Mononuclear cell (primary cell): Measurements from ENCODE around the gene R3HDM2. TPM values are rescaled to one million over a fixed set of nuclear protein-coding genes. Genes with fewer than 3 reads are reported as not detected.
"Not testable (repeated sequence)": the region's sequence is repeated elsewhere in the genome, so short reads cannot be mapped to it uniquely, and the experiment has no call there.

Experiments
- H3K27me3 ChIP-seq: 2 replicates; pipeline ENCODE4 v1.6.0; 2011; ENCODE audit warnings: low read length, control low read depth; ENCODE audit not compliant: insufficient read depth
- H3K4me1 ChIP-seq: 2 replicates; pipeline ENCODE4 v1.5.1; 2011; ENCODE audit warnings: mild to moderate bottlenecking, low read length, control low read depth; ENCODE audit not compliant: insufficient read depth
- H3K4me3 ChIP-seq: 2 replicates; pipeline ENCODE4 v1.5.1; 2011; ENCODE audit warnings: mild to moderate bottlenecking, low read length, moderate library complexity
- H3K9me3 ChIP-seq: 2 replicates; pipeline ENCODE4 v1.5.1; 2011; ENCODE audit warnings: low read depth, mild to moderate bottlenecking, control low read depth, low read length
- total RNA-seq: library from RNA; depleted of rRNA; stranded (reverse); fragments of >200 nt; gene quantifications from one replicate; pipeline ENCODE4 v1.2.3, GENCODE V29; 2012

The R3HDM2 gene
- total RNA-seq, 1 donor, result 31.3 TPM

GRCh38 chr12:57330992-57331391, 99.9 kb downstream of the R3HDM2 start:
- no peak overlapping the region for H3K4me3 ChIP-seq

GRCh38 chr12:57329219-57329618, 101.6 kb downstream of the R3HDM2 start:
- Histone ChIP-seq H3K4me1 (peaks cover 8% of the 10 kb centered on the region), H3K9me3 (no peaks in the 10 kb centered on the region), H3K4me3 (no peak overlapping the region), H3K27me3 (no peaks in the 10 kb centered on the region)

More at GRCh38 chr12:57330992-57331391, 99.9 kb downstream of the R3HDM2 start:
- Histone ChIP-seq H3K27me3 (no peaks in the 10 kb centered on the region), H3K9me3 (no peaks in the 10 kb centered on the region), H3K4me1 (peaks cover 8% of the 10 kb centered on the region)

DNA sequence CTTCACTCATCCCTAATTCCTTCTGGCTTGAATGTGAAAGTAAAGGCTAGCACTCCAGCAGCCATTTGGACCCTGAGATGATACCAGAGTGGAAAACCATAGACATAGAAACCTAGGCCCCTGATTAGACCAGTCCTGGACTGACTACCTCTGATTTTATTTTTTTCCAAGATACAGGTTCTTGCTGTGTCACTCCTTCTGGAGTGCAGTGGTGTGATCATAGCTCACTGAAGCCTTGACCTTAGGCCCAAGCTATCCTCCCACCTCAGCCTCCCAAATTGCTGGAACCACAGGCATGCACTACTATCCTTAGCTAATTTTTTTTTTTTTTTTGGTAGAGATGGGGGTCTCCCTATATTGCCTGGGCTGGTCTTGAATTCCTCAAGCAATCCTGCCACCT, 105.4 kb downstream of the R3HDM2 start:
- Histone ChIP-seq H3K9me3 (no peaks in the 10 kb centered on the region), H3K27me3 (no peaks in the 10 kb centered on the region), H3K4me1 (no peaks in the 10 kb centered on the region), H3K4me3 (no peak overlapping the region)

GRCh38 chr12:57323416-57323815, 107.4 kb downstream of the R3HDM2 start:
- Histone ChIP-seq H3K4me1 (no peaks in the 10 kb centered on the region), H3K9me3 (no peaks in the 10 kb centered on the region), H3K27me3 (no peaks in the 10 kb centered on the region), H3K4me3 (no peak overlapping the region)

DNA sequence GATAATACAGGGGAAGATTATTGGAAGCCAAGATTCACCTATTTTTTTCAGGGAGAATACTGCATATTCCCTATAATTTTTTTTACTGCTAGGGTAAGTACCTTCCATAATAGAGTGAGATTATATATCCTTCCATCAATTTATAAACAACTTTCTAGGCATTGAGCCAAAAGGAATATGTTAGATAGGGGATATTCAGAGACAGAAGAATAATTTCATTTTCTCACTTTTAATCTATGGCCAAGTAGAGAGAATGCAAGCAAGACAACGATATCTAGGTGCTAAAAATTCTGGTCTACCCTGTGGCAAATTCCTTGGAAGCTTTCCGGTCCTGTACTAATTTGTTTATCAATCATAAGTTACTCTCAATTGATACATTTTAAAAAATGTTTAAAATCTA, 110.2 kb downstream of the R3HDM2 start:
- H3K4me3 ChIP-seq, result no peak overlapping the region
- no peaks in the 10 kb centered on the region for H3K9me3 ChIP-seq
- no peaks in the 10 kb centered on the region for H3K4me1 ChIP-seq
- no peaks in the 10 kb centered on the region for H3K27me3 ChIP-seq

DNA sequence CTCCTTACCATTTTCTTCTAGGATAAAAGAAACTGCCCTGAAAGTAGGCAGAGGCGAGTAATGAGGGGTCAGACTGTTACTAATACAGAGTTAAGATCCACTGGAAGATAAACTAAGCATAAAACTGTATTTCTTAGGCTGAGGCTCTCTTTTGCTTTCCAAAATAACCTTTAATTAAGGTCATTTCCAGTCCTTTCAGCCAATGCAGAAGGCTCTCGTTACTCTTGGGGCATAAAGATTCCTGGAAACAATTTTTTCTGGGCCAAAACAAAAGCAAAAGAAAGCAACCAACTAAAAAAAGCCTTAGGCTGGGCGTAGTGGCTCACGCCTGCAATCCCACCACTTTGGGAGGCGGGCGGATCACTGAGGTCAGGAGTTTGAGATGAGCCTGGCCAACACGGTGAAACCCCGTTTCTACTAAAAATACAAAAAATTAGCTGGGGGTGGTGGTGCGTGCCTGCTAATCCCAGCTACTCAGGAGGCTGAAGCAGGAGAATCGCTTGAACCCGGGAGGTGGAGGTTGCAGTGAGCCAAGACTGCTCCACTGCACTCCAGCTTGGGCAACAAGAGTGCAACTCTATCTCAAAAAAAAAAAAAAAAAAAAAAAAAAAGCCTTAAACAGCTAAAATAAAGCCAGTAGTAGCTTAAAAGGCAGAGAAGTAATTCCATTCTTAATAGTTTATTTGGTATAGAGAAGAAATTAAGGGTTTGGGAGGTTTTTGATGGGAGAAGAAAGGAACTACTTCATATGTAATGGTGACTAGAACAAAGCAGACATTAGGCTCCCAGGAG, 111.0 kb downstream of the R3HDM2 start:
- Histone ChIP-seq H3K4me1 (no peaks in the 10 kb centered on the region), H3K4me3 (no peak overlapping the region), H3K27me3 (no peaks in the 10 kb centered on the region), H3K9me3 (no peaks in the 10 kb centered on the region)

DNA sequence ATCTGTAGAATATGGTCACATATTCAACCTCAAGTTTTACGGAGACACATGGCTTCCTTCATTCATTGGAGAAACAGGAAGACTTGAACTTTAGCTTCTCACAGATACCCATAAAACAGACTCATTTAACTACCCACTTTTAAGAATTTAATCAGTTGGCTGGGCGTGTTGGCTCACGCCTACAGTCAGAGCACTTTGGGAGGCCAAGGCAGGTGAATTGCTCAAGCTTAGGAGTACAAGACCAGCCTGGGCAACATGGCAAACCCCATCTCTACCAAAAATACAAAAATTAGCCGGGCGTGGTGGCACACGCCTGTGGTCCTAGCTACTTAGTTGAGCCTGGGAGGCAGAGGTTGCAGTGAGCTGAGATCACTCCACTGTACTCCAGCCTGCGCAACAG, 115.2 kb downstream of the R3HDM2 start:
- no peak overlapping the region for H3K4me3 ChIP-seq
- no peaks in the 10 kb centered on the region for H3K27me3 ChIP-seq
- H3K4me1 ChIP-seq, result no peaks in the 10 kb centered on the region
- no peaks in the 10 kb centered on the region for H3K9me3 ChIP-seq

DNA sequence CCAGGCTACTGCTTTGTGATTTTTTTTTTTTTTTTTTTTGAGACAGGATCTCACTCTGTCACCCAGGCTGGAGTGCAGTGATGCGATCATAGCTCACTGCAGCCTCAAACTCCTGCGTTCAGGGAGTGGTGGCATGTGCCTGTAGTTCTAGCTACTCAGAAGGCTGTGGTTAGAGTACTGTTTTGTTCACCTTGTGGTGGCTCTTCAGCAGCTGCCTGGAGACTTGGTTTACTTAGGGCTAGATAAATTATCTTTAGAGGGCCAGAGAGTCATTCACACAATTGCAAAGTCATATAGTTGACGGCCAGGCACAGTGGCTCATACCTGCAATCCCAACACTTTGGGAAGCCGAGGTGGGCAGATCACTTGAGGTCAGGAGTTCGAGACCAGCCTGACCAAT, 118.6 kb downstream of the R3HDM2 start:
- not testable (repeated sequence) for H3K9me3 ChIP-seq, H3K27me3 ChIP-seq, H3K4me1 ChIP-seq, H3K4me3 ChIP-seq

GRCh38 chr12:57309420-57309819, 121.4 kb downstream of the R3HDM2 start:
- Histone ChIP-seq H3K27me3 (no peaks in the 10 kb centered on the region), H3K9me3 (no peaks in the 10 kb centered on the region), H3K4me1 (no peaks in the 10 kb centered on the region), H3K4me3 (no peak overlapping the region)

DNA sequence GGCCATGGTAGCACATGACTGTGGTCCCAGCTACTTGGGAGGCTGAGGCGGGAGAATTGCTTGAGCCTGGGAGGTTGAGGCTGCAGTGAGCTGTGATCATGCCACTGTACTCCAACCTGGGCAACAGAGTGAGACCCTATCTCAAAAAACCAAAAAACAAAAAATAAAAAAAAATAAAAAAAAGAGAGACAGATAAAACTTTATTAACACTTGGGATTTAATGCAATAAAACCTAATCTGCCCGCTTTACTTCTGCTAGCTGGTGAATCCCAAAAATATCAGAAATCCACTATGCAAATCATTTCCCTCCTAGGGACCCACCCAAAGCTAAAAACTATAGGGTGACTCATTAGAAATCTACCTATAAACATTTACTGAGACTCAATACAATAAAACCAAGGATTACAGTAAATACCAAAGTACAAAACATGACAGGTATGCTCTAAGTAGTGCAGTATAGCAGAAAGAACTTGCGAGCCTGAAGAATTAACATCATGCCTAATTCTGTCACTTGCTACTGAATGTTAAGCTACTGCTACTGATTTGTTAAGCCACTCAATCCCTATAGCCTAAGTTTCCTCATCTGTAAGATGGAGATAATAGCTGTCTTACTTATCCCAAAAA, 129.8 kb downstream of the R3HDM2 start:
- Histone ChIP-seq H3K4me1 (no peaks in the 10 kb centered on the region), H3K27me3 (no peaks in the 10 kb centered on the region), H3K9me3 (no peaks in the 10 kb centered on the region), H3K4me3 (no peak overlapping the region)

GRCh38 chr12:57299514-57300016, 131.3 kb downstream of the R3HDM2 start:
- Histone ChIP-seq H3K9me3 (no peaks in the 10 kb centered on the region), H3K4me3 (no peak overlapping the region), H3K27me3 (no peaks in the 10 kb centered on the region), H3K4me1 (no peaks in the 10 kb centered on the region)

DNA sequence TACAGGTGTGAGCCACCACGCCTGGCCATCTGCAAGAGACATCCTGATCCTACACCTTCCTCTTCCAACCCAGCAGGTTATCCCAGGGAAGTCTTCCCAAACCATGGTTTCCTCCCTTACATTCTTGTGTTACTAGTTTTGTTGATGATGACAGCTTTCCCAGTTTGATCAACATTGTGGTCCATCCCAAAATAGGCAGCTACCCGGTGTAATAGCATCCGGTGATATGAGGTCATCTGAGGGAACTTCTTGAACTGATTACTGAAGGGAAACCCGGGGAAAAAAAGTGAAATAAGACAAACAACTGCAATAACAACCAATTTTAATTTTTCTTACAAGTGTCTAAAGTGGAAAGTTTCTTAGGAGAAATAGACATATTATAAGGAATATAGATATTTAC, 134.6 kb downstream of the R3HDM2 start:
- Histone ChIP-seq H3K4me1 (no peaks in the 10 kb centered on the region), H3K9me3 (no peaks in the 10 kb centered on the region), H3K4me3 (no peak overlapping the region), H3K27me3 (no peaks in the 10 kb centered on the region)

DNA sequence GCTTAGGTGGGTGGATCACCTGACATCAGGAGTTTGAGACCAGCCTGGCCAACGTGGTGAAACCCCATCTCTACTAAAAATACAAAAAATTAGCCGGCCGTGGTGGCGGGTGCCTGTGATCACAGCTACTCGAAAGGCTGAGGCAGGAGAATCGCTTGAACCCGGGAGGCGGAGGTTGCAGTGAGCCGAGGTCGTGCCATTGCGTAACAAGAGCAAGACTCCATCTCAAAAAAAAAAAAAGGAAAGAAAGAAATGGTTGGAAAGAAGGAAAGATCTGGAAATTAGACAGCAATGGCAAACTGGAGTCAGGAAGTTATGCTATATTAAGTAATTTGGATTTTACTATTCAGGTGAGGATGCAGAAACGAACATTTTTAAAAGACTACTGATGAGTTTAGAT, 148.8 kb downstream of the R3HDM2 start:
- not testable (repeated sequence) for H3K9me3 ChIP-seq, H3K4me3 ChIP-seq, H3K4me1 ChIP-seq, H3K27me3 ChIP-seq

DNA sequence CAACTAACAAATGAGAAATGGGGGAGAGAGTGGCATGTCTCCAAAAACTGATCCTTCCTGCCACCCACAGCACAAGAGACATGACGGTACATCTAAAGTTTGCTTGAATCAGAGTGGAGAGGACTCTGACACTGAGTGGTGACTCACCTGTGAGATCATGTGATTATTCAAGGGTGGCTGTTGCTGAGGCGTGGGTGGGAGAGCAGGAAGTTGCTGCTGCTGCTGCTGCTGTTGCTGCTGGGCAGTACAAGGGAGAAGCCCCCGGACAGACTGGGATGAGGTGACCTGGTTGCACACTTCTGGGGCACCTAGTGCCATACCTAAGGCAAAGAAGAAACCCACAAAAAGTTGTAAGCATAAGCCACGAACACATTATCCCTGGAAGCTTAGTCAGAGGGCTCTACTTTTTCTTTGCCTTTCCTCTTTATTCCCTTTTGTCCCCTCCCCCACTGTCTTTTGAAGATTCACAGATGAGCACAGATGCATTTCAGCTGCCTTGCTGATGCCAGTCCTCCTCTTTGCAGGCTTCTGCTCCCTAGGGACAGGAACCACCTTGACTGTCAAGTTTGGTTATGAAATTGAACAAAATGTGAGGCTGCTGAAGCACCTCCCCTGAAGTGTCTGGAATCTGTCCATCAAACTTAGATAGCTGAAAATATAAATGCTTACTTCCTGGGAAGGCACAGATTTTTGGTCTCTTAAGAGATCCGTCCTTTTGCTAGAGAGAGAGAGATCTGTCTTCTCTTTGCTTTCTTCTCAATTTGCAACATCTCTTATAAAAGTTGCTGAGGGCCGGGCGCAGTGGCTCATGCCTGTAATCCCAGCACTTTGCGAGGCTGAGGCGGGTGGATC, 150.4 kb downstream of the R3HDM2 start:
- peaks cover 9% of the 10 kb centered on the region for H3K4me1 ChIP-seq
- no peaks in the 10 kb centered on the region for H3K9me3 ChIP-seq
- H3K27me3 ChIP-seq, result no peaks in the 10 kb centered on the region
- H3K4me3 ChIP-seq, result no peak overlapping the region
